HK-2 (cell line): ENCODE measurements around the gene LRRC66.

Experiments used
- DNase-seq: peaks from one replicate; pipeline ENCODE4 v3.0.0-alpha.2; 2018; ENCODE audit not compliant: unreplicated experiment

LRRC66 gene

GRCh38 chr4:52019936-52020657 is at the start of gene LRRC66:
Gene LRRC66, minus strand, starts transcription at chr4:52020363. Its CDS starts 2,750 bp downstream, at chr4:52017613.
- no peak for DNase-seq

- no peak for DNase-seq
These were observed 49.4 kb upstream of the LRRC66 start for GRCh38 chr4:52069571-52069970.

GRCh38 chr4:52059372-52059771 is 39.2 kb upstream of the LRRC66 start:
- no peak for DNase-seq

- no peak for DNase-seq
These were observed 38.1 kb upstream of the LRRC66 start for GRCh38 chr4:52058275-52058674.

GRCh38 chr4:52057196-52057595 is 37.0 kb upstream of the LRRC66 start:
- DNase-seq: no peak

GRCh38 chr4:52054254-52054653 is 34.1 kb upstream of the LRRC66 start:
- no peak for DNase-seq

GRCh38 chr4:52052475-52052780 is 32.3 kb upstream of the LRRC66 start:
- DNase-seq: no peak

- DNase-seq: peak; percentile 56
These were observed 31.7 kb upstream of the LRRC66 start for GRCh38 chr4:52051615-52052474.

GRCh38 chr4:52051213-52051614 is 31.1 kb upstream of the LRRC66 start, which contains the start of gene SPATA18:
Gene SPATA18, plus strand, starts transcription at chr4:52051304. Its CDS starts 401 bp downstream, at chr4:52051705.
- peak; percentile 17 for DNase-seq

- no peak for DNase-seq
These were observed 29.1 kb upstream of the LRRC66 start for GRCh38 chr4:52049266-52049665.

GRCh38 chr4:52045028-52045427 is 24.9 kb upstream of the LRRC66 start:
- no peak for DNase-seq

GRCh38 chr4:52038103-52038912 is 18.1 kb upstream of the LRRC66 start, which contains the start of gene SGCB:
Gene SGCB, minus strand, starts transcription at chr4:52038299. Its CDS starts 40 bp downstream, at chr4:52038259.
- DNase-seq: peak; percentile 66

- peak; percentile 33 for DNase-seq
These were observed 17.5 kb upstream of the LRRC66 start for GRCh38 chr4:52037689-52038102.

- no peak for DNase-seq
These were observed 16.8 kb upstream of the LRRC66 start for GRCh38 chr4:52036886-52037530.

- DNase-seq: no peak
These were observed 15.0 kb upstream of the LRRC66 start for GRCh38 chr4:52035190-52035589.

GRCh38 chr4:52032005-52032404 is 11.8 kb upstream of the LRRC66 start:
- no peak for DNase-seq

GRCh38 chr4:52028970-52029369 is 8.8 kb upstream of the LRRC66 start:
- peak; percentile 14 for DNase-seq

- DNase-seq: no peak
These were observed 2.3 kb downstream of the LRRC66 start for GRCh38 chr4:52017814-52018213.

- DNase-seq: no peak
These were observed 3.2 kb downstream of the LRRC66 start for GRCh38 chr4:52016981-52017380.

GRCh38 chr4:52015366-52015765 is 4.8 kb downstream of the LRRC66 start:
- DNase-seq: no peak

GRCh38 chr4:52014903-52015302 is 5.3 kb downstream of the LRRC66 start:
- no peak for DNase-seq

- no peak for DNase-seq
These were observed 7.5 kb downstream of the LRRC66 start for GRCh38 chr4:52012651-52013050.
